ENCODE measurements around the gene HLCS.
"Not testable (repeated sequence)": the region's sequence is repeated elsewhere in the genome, so short reads cannot be mapped to it uniquely, and the experiment has no call there.

Gene HLCS

GRCh38 chr21:36952331-36952730 is 14.1 kb downstream of the HLCS start:
- not testable (repeated sequence) for H3K4me1 ChIP-seq (ENCODE audit: control insufficient read depth, insufficient read depth, low read length, unreplicated experiment)

GRCh38 chr21:36949171-36950141 is 17.0 kb downstream of the HLCS start:
- no peak overlapping the region for H3K4me3 ChIP-seq (ENCODE audit: low read depth, low read length)
- no peaks in the 10 kb centered on the region for H3K79me2 ChIP-seq (ENCODE audit: control insufficient read depth, insufficient read depth, low read length, unreplicated experiment)
- H3K27me3 ChIP-seq (ENCODE audit: insufficient read depth, low read length): no peaks in the 10 kb centered on the region
- H3K36me3 ChIP-seq (ENCODE audit: insufficient read depth, low read length): peaks cover 2% of the 10 kb centered on the region; the same call in 1 of the 2 replicates
- no peaks in the 10 kb centered on the region for H3K4me1 ChIP-seq (ENCODE audit: control insufficient read depth, insufficient read depth, low read length, unreplicated experiment)
- H3K27ac ChIP-seq (ENCODE audit: low read depth, low read length): no peak overlapping the region
- H2AFZ ChIP-seq (ENCODE audit: low read length, unreplicated experiment): no peak overlapping the region

More at GRCh38 chr21:36952331-36952730, 14.1 kb downstream of the HLCS start:
- H3K36me3 ChIP-seq (ENCODE audit: insufficient read depth, low read length); H3K27ac ChIP-seq (ENCODE audit: low read depth, low read length); H2AFZ ChIP-seq (ENCODE audit: low read length, unreplicated experiment); H3K79me2 ChIP-seq (ENCODE audit: control insufficient read depth, insufficient read depth, low read length, unreplicated experiment); H3K27me3 ChIP-seq (ENCODE audit: insufficient read depth, low read length); H3K4me3 ChIP-seq (ENCODE audit: low read depth, low read length): not testable (repeated sequence)

DNA sequence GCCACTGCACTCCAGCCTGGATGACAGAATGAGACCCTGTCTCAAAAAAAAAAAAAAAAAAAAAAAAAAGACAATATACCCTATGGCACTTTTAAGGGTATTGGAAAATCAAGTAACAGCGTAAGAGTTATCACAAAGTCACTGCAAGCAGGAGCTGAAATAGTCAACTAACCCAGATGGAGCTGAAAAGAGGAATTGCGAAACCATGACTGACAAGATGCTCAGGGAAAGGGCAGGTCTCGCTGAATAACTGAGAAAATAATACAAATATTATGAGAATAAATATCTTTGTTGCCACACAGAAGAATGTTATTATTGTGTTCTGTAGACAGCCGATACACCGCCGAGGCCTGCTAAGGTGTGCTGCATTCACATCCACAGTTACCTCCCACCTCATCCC is 17.8 kb downstream of the HLCS start:
- peaks cover 2% of the 10 kb centered on the region; the same call in 1 of the 2 replicates for H3K36me3 ChIP-seq (ENCODE audit: insufficient read depth, low read length)
- H3K79me2 ChIP-seq (ENCODE audit: control insufficient read depth, insufficient read depth, low read length, unreplicated experiment): no peaks in the 10 kb centered on the region
- H3K27ac ChIP-seq (ENCODE audit: low read depth, low read length): no peak overlapping the region
- no peak overlapping the region for H2AFZ ChIP-seq (ENCODE audit: low read length, unreplicated experiment)
- no peaks in the 10 kb centered on the region for H3K4me1 ChIP-seq (ENCODE audit: control insufficient read depth, insufficient read depth, low read length, unreplicated experiment)
- no peak overlapping the region for H3K4me3 ChIP-seq (ENCODE audit: low read depth, low read length)
- H3K27me3 ChIP-seq (ENCODE audit: insufficient read depth, low read length): no peaks in the 10 kb centered on the region

DNA sequence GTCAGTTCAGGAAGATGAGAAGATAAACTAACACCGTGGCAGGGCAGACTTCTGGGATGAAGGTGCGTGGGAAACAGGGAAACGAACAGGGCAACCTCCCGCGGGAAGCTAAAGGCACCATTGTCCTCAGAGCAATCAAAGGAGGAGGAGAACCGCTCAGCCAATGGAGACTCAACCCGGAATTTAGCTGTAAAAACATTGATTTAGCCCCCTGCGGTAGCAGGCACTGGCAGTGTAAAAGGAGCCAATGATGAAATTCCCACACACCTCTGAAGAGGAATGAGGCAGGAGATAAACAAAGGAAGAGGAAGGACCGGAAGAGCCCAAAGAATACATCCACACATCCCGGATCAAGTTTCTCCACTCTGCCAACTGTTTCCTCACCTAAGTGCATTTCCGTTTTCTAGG is 19.5 kb downstream of the HLCS start:
- H3K4me3 ChIP-seq (ENCODE audit: low read depth, low read length): no peak overlapping the region
- no peak overlapping the region for H2AFZ ChIP-seq (ENCODE audit: low read length, unreplicated experiment)
- peaks cover 2% of the 10 kb centered on the region; the same call in 1 of the 2 replicates for H3K36me3 ChIP-seq (ENCODE audit: insufficient read depth, low read length)
- H3K79me2 ChIP-seq (ENCODE audit: control insufficient read depth, insufficient read depth, low read length, unreplicated experiment): no peaks in the 10 kb centered on the region
- no peak overlapping the region for H3K27ac ChIP-seq (ENCODE audit: low read depth, low read length)
- H3K27me3 ChIP-seq (ENCODE audit: insufficient read depth, low read length): no peaks in the 10 kb centered on the region
- no peaks in the 10 kb centered on the region for H3K4me1 ChIP-seq (ENCODE audit: control insufficient read depth, insufficient read depth, low read length, unreplicated experiment)

DNA sequence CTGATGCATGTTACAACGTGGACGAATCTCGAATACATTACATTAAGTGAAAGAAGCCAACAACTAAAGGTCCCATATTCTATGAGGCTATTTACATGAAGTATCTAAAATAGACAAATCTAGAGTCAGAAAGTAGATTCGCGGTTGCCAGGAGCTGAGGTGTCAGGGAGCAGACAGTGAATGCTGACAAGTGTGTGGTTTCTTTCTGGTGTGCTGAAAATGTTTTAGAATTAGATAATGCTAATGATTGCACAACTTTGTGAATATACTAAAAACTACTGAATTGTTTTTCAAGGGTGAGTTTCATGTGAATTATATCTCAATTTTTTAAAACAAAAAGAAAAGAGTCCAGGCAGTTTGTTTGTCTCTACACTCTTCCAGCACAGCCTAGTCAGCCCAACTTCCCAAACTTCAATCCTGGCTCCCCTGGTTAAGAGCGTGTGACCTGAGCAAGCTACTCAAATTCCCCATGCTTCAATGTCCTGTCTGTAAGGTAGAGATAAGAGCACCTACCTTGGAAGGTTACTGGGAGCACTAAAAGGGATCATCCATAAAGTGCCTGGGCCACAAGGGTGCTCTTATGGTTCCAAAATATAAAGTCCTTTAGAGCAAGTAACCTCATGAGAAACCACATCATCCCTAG is 20.9 kb downstream of the HLCS start:
- H3K27ac ChIP-seq (ENCODE audit: low read depth, low read length): no peak overlapping the region
- H3K4me3 ChIP-seq (ENCODE audit: low read depth, low read length): no peak overlapping the region
- H3K36me3 ChIP-seq (ENCODE audit: insufficient read depth, low read length): 0 out of 2 replicates have a peak, but pooled peaks cover 2% of the 10 kb centered on the region
- H3K79me2 ChIP-seq (ENCODE audit: control insufficient read depth, insufficient read depth, low read length, unreplicated experiment): no peaks in the 10 kb centered on the region
- no peak overlapping the region for H2AFZ ChIP-seq (ENCODE audit: low read length, unreplicated experiment)
- H3K27me3 ChIP-seq (ENCODE audit: insufficient read depth, low read length): no peaks in the 10 kb centered on the region
- no peaks in the 10 kb centered on the region for H3K4me1 ChIP-seq (ENCODE audit: control insufficient read depth, insufficient read depth, low read length, unreplicated experiment)

- Histone ChIP-seq H3K27ac (ENCODE audit: low read depth, low read length) (no peak overlapping the region), H3K4me3 (ENCODE audit: low read depth, low read length) (no peak overlapping the region), H3K4me1 (ENCODE audit: control insufficient read depth, insufficient read depth, low read length, unreplicated experiment) (no peaks in the 10 kb centered on the region), H3K27me3 (ENCODE audit: insufficient read depth, low read length) (no peaks in the 10 kb centered on the region), H3K79me2 (ENCODE audit: control insufficient read depth, insufficient read depth, low read length, unreplicated experiment) (no peaks in the 10 kb centered on the region), H2AFZ (ENCODE audit: low read length, unreplicated experiment) (no peak overlapping the region), H3K36me3 (ENCODE audit: insufficient read depth, low read length) (peaks cover 8% of the 10 kb centered on the region)
Observed at GRCh38 chr21:36936361-36937135, 29.9 kb downstream of the HLCS start.

DNA sequence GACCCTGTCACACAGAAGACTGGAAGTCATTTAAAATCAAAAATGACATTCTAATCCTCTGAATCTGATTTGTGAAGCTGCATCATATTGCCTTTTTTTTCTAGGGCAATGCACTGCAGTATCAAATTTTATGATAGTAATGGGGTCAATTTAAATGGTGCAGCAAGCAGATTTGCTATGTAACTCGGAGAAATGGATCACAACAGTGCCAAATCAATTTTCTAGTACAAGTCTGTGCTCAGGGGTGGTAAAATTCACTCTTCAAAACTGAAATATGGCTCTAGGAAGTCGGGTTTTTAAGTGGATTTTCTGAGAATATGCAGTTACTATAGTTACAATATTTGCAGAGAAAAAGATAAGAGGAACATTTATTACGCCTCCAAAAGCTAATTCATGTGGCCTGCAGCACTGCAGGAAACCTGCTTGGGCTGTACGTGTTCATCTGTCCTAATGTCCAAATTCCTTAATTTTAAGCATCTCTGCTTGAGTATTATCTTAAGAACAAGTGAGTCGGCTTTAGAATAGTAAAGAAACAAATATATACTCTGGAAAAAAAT is 31.5 kb downstream of the HLCS start:
- no peaks in the 10 kb centered on the region for H3K4me1 ChIP-seq (ENCODE audit: control insufficient read depth, insufficient read depth, low read length, unreplicated experiment)
- H3K79me2 ChIP-seq (ENCODE audit: control insufficient read depth, insufficient read depth, low read length, unreplicated experiment): no peaks in the 10 kb centered on the region
- no peak overlapping the region for H3K4me3 ChIP-seq (ENCODE audit: low read depth, low read length)
- H3K27ac ChIP-seq (ENCODE audit: low read depth, low read length): no peak overlapping the region
- H3K36me3 ChIP-seq (ENCODE audit: insufficient read depth, low read length): peaks cover 8% of the 10 kb centered on the region
- no peaks in the 10 kb centered on the region for H3K27me3 ChIP-seq (ENCODE audit: insufficient read depth, low read length)
- H2AFZ ChIP-seq (ENCODE audit: low read length, unreplicated experiment): no peak overlapping the region

DNA sequence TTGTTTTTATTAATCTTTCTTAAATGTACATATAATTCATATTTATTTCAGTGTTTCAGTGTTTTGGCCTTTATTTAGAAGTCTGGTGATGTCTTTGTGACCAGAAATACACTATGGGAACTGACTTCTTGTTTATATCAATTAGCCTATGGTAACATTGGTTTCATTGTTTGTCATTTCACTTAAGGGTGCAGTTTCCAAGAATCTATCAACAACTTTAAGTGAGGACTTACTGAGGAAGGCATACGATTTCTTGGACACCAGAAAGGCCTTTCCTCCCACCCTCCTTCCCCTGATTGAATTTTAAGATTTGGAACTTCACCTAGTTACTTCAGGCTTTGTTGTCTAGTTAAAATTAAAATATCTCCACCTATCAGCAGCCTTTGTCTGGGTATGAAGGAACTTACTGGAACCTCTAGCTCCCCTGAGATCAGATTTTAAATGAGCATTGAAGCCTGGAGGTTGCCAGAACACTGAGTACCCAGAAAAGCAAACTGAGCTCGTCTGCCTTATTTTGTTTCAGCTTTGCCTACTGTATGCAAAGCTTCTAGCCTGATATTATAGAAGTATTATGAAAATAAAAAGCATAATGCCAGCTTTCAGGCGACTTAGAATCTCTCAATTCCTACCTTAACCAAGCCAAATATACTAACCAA is 34.2 kb downstream of the HLCS start:
- H3K4me3 ChIP-seq (ENCODE audit: low read depth, low read length): no peak overlapping the region

DNA sequence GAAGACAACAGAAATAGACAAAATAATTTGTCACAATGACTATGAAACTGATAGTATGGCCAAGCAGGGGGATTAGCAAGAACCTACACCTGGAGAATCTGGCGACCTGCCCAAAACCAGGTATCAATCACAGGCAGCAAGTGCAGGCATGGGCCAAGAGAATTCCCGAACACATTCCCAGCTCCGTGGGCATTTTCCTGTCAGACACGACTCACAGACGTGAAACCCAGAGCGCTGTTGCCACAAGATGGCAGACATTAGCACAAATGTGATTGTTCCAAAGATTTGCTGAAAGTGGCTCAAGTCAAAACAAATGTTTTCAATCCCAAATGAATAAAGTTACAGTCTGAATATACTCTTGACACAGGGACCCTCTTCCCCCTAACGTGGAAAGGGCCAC is 36.8 kb downstream of the HLCS start:
- no peaks in the 10 kb centered on the region for H3K27me3 ChIP-seq (ENCODE audit: insufficient read depth, low read length)
- H3K36me3 ChIP-seq (ENCODE audit: insufficient read depth, low read length): no peaks in the 10 kb centered on the region
- peaks cover 4% of the 10 kb centered on the region for H3K4me1 ChIP-seq (ENCODE audit: control insufficient read depth, insufficient read depth, low read length, unreplicated experiment)
- no peak overlapping the region for H3K27ac ChIP-seq (ENCODE audit: low read depth, low read length)
- no peaks in the 10 kb centered on the region for H3K79me2 ChIP-seq (ENCODE audit: control insufficient read depth, insufficient read depth, low read length, unreplicated experiment)
- no peak overlapping the region for H2AFZ ChIP-seq (ENCODE audit: low read length, unreplicated experiment)
- no peak overlapping the region for H3K4me3 ChIP-seq (ENCODE audit: low read depth, low read length)

More for the DNA sequence above, 34.2 kb downstream of the HLCS start:
- H3K27me3 ChIP-seq (ENCODE audit: insufficient read depth, low read length): no peaks in the 10 kb centered on the region
- H3K36me3 ChIP-seq (ENCODE audit: insufficient read depth, low read length): peaks cover 8% of the 10 kb centered on the region
- H2AFZ ChIP-seq (ENCODE audit: low read length, unreplicated experiment): no peak overlapping the region
- H3K79me2 ChIP-seq (ENCODE audit: control insufficient read depth, insufficient read depth, low read length, unreplicated experiment): no peaks in the 10 kb centered on the region
- H3K27ac ChIP-seq (ENCODE audit: low read depth, low read length): no peak overlapping the region
- H3K4me1 ChIP-seq (ENCODE audit: control insufficient read depth, insufficient read depth, low read length, unreplicated experiment): peaks cover 4% of the 10 kb centered on the region

GRCh38 chr21:36928960-36929359 is 37.5 kb downstream of the HLCS start:
- H3K4me1 ChIP-seq (ENCODE audit: control insufficient read depth, insufficient read depth, low read length, unreplicated experiment): peaks cover 4% of the 10 kb centered on the region
- H3K79me2 ChIP-seq (ENCODE audit: control insufficient read depth, insufficient read depth, low read length, unreplicated experiment): no peaks in the 10 kb centered on the region
- no peaks in the 10 kb centered on the region for H3K27me3 ChIP-seq (ENCODE audit: insufficient read depth, low read length)
- H3K27ac ChIP-seq (ENCODE audit: low read depth, low read length): no peak overlapping the region
- H2AFZ ChIP-seq (ENCODE audit: low read length, unreplicated experiment): no peak overlapping the region
- no peak overlapping the region for H3K4me3 ChIP-seq (ENCODE audit: low read depth, low read length)
- no peaks in the 10 kb centered on the region for H3K36me3 ChIP-seq (ENCODE audit: insufficient read depth, low read length)
